ENCODE results near the gene ERP27.

The ERP27 gene

DNA sequence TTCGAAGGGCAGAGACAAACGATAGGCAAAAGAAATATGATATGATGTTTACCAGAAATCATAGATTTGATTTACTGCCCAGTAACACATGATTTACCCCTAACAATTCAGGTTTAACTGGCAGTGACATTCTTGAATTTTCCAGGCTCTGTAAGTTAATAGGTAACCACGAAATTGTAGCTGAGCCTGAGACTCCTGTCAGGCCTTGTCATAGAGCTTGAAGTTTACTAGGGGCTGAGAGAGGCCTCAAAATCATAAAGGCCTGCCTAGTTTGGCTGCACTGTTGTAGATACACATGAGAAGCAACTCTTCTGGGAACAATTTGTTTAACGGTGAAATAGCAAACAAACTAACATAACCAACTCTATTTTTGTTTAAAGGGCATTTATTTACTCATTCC is 3.3 kb downstream of the ERP27 start:
- DNase-seq (ENCODE audit: low spot score): no peak

DNA sequence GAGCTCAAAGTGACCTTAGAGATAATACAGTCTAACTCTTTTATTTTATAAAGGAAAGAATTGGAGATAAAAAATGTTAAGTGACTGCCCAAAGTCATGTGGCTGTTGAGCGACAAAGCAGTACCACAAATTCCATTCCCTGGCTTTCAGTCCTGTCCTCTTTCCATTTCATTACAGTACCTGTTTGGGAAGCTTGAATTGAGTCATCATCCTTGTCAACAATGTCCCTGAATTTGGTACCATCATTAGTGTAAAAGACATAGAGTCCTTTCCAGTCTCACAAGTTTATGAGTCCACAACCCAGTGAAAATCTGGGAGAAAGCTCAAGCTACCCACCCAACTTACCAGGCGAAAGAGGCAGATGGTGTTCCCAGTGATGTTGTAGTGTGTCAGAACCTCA is 3.8 kb downstream of the ERP27 start:
- no peak for DNase-seq (ENCODE audit: low spot score)

DNA sequence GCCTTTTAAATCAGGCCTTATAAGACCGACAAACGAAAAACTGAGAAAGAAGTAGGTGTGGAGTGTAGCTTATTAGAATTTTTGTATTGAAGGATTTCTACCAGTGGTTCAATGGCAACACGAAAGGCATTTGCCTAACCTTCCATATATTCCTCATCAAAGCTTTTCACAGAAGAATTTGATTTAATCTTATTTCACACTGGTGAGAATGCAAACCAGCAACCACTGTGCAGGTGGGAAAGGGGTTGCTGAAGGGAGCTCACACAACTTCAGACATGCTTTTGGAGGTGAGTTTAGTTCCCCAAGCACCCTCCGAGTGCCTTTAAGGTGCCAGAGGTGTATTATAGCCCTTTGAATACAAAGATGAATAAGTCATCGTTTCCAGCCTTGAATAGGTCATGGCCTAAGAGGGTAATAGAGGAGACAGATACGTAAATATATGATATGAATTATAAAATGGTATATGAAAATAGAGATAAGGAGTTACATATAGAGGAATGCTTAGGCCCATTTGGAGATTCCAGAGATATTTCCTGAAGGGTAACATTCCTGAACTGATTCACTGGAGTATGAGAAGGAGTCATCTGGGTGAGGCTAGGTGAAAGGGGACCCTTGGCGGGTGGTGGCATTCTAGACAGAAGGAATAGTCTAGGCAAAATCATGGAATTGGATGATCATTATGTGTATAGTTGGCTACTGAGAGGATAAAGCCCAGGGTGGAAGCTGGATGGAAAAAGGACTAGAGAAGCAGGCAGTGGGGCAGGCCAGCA is 6.4 kb downstream of the ERP27 start:
- no peak for DNase-seq (ENCODE audit: low spot score)

DNA sequence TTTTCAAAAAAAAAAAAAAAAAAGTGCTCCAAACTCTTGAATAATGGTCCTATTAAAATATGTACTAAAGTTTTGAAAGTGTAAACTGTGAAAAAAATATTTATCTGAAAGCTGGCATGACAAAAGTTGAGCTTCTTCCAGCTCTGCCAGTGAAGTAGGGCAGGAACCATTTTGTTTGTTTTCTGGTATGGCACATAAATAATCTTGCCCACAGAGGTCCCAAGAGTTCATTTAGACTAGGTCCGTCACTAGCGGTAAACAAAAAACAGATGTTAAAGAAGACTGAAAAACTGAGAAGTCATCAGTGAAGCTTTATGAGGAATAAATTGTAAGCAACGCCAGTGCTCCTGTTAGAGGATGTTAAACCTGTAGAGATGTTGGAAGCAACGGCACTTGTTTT is 7.0 kb downstream of the ERP27 start:
- DNase-seq (ENCODE audit: low spot score): no peak

DNA sequence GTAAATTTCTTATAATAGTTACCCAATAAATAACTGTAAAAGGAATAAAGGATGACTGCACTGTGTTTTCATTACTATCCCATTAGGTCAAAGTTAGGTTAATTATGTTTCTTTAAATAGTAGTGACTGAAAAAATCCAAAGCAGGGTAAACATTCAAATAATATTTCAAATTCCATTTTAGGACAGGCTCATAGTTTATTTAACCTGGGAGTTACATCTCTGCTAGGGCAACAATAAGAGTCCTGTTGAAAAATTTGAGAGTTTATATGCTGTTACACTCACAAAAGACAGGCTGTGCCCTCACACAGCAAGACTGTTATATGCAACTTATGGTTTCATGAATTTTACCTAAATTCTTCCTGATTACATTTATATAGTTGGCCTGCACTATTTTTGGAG is 8.0 kb downstream of the ERP27 start:
- DNase-seq (ENCODE audit: low spot score): no peak

DNA sequence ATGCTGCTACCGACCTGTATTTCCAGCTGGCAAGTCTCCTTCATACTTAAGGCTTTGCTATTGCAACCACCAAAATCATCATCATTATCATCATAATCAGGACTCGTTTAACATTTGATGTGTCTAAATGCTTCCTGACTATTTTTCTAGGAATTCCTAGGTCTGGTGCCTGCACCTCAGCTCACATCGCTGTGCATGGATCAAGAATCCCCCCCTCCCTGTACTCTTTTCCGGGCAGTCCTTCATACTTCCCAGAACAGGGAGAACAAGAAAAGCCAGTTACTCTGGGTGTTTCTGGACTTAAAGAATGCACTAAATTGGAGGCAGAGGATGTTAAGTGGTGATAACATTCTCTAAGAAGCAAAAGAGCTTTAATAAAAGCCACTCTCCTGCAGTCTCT is 9.4 kb downstream of the ERP27 start:
- DNase-seq (ENCODE audit: low spot score): no peak

DNA sequence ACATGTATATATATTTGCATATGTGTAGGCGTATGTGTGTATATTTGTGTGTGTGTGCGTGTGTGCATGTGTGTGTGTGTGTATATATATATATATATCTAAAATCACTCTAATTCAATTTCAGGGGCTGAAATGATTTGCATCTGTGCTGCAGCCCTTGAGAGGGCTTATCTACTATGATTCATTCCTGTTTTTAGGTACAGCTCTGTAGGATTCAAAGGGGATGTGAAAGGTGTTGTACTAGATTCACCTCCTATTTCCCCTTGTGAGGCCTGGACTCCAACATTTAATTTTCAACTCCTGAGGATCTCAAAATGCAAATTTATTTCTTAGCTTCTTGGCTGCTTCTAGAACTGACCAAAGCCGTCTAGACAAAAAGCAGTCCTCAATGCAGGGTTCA is 11.1 kb downstream of the ERP27 start:
- no peak for DNase-seq (ENCODE audit: low spot score)

DNA sequence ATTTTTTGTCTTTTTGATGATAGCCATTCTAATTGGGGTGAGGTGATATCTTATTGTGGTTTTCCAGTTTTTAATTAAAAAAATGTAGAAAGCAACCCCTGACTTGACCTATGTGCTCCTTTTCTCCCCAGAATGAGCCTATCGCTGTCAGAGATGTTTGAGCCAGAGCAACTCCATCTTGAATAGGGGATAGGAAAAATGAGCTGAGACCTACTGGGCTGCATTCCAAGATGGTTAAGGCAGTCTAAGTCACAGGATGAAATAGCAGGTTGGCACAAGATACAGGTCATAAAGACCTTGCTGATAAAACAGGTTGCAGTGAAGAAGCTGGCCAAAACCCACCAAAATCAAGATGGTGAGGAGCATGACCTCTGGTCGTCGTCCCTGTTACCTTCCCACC is 13.8 kb downstream of the ERP27 start:
- DNase-seq (ENCODE audit: low spot score): no peak

DNA sequence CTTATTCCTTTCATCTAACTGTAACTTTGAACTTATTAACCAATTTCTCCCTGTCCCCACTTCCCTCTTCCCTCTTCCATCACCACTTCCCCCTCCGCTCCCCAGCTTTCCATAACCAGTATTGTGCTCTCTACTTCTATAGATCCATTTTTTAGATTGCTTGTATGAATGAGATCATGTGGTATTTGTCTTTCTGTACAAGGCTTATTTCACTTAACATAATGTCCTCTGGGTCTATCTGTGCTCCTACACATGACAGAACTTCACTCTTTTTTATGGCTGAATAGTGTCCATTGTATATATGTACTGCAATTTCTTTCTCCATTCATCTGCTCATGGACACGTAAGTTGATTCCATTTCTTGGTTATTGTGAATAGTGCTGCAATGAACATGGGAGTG is 14.4 kb downstream of the ERP27 start:
- no peak for DNase-seq (ENCODE audit: low spot score)

DNA sequence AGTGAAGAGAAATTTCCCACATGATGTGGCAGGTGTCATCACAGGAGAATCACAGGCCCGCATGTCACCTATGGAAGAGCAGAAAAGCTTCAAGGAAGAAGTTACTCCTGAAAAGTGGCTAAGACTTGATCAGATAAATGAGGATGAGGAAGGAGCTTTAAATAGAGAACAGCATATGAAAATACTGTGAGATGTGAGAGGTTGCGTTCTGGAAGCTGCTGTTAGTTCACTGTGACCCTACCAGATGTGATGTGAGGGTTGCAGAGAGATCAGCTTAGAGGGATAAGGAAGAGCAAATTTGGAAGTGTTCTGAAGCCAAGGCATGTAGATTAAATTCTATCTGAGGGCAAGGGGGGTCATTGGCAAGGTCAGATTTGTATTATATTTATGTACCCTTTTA is 17.1 kb downstream of the ERP27 start:
- DNase-seq (ENCODE audit: low spot score): no peak

DNA sequence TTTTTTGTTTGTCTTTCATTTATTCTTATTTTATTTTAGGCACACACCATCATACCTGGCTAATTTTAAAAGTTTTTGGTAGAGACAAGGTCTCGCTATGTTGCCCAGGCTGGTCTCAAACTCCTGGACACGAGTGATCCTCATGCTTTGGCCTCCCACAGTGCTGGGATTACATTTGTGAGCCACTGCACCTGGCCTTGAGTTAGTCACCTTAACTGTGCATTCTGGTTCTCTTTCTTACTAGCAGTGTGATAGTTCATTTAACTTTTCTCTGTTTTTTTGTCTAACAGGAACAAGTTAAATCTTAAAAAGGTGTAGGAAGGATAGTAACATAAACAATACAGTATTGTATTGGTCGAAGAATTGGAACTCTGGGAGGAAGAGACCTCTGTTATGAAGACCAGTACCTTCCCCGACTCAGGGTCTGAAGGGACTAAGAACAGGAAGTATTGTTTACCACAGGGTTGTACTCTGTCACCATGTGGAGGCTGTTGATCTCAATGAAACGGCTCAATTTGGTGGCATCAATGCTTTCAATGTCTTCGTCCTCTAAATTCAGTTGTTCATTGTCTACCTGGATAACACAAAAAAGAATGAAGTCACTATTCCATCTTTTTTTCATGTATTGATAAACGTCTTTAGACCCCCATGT is 17.7 kb downstream of the ERP27 start:
- DNase-seq (ENCODE audit: low spot score): no peak

DNA sequence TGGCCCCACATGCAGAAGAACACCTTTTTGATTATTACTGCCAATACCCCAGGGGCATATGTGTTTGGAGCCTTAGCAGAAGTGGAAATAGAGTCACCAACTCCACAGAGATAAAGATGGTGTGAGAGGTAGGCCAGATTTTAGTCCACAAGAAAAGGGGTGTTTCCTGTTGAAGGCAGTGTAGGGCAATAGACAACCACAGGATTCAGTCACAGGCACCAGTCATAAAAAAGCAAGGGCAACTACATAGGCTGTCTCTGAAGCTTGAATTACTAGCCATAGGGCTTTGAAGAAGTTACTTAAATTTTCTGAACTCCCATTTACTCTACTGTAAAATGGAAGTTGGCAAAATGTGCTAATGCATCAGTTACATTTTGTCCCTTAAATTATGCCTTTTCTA is 18.9 kb downstream of the ERP27 start:
- DNase-seq (ENCODE audit: low spot score): no peak

DNA sequence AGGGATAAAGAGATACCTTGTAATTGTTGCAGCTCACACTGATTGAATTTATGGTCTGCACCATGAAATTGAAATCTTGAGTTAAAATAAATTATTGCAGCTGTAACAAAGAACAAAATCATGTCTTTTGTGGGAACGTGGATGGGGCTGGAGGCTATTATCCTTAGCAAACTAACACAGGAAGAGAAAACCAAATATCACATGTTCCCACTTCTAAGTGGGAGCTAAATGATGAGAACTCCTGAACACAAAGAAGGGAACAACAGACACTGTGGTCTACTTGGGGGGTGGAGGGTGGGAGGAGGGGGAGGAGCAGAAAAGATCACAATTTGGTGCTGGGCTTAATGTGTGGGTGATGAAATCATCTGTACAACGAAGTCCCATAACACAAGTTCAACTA is 22.6 kb downstream of the ERP27 start:
- DNase-seq (ENCODE audit: low spot score): no peak

DNA sequence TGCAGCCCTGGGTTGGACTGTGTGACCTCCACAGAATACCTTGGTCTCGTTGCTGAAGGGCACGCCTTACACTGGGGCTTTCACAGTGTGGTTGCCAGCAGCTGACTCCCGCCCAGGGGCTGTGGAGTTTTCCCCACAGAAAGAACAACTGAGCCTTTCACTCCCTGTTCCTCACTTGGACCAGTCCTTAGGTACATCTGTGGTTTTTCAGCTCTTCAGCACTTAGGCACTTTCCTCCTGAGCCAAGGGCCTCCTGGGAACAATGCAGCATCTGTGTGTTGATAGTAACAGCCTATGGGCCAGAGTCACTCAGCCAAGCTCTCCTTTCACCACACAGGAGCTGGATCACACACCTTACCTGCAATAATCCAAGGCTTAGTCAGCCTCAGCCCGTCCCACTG is 25.0 kb downstream of the ERP27 start:
- no peak for DNase-seq (ENCODE audit: low spot score)

DNA sequence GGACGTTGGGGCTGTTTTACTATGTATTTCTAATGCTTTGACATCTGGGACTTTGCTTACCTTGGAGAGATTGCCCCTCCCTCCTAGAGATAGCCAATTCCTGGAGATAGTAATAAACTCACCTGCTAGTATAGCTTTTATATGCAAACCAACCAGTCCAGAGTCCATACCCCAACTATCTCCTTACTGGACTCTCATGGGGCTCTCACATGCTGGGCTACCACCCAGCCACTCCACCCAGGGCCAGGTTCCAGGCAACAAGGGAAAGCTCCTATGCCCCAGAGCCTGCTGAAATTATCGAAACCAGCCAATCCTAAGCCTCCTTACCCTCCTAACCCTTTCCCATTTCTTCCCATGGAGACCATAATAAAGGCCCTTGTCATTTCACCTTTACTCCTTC is 27.2 kb downstream of the ERP27 start:
- DNase-seq (ENCODE audit: low spot score): no peak

DNA sequence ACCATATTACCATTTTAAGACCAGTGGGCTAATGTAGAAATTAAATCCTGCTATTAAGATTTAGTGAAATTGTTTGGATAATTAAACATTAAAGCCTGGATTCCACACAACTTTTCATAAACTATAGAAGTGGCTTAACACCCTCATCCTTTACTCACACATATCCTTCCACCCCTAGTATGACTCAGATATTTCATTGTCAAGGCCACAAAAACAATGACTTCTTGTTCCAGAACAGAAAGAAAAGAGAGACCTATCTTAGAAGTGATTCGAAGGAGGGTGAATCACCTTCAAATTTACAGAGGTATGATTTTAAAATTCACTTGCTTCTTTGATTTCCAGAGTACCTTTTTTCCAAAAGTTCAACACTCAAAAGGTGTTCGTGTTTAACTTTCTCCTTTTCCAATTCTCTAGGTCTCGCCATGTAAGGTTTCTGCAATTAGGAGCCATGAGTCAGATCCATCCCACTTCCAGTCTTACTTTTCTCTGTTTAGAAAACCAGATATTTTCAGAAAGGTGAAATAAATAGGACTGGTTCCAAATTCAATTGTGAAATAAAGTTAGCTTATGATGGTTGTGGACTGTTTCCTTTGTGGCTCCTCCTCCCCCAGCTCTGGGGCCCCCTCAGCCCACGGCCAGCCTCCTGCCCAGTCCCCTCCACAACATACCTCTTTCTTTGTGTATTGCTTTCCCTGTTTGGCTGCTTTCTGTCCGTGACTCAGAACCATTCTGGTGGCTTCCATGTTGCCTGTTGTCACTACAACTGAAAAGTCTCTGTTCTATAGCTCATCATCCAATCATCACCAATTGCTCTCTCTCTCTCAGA is 28.0 kb downstream of the ERP27 start:
- no peak for DNase-seq (ENCODE audit: low spot score)

DNA sequence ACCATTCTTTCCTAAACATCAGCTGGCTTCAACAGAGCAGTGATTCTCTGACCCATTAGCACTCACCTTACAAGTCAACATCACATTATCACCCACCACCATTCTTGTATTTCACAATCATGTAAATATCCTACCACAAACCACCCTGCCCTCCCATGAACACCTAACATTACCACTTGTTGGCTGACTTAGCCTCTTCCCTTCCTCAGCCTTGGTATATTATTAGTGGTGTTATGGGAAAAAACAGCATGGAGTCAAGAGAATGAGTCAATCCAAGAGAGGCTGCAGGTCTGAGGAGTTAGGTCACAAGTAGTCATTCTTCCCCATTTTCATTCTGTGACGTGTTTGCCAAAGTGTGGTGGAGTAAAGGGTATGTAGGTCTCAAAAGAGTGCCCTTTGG is 30.4 kb downstream of the ERP27 start:
- no peak for DNase-seq (ENCODE audit: low spot score)

DNA sequence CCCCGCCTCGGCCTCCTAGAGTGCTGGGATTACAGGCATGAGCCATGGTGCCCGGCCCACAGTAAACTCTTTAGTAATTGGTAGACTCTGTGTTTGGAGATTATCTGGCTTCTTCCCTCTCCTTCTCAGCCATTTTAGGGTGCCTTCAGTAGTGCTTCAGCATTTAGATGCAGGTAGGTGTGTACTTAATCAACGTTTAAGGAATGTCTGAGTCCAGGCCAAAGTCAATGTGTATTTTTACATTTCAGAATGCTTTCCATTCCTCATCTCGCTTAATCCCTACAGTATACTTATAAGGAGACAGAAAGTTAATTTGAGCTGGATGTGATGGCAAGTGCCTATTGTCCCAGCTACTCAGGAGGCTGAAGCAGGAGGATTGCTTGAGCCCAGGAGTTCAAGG is 32.2 kb downstream of the ERP27 start:
- DNase-seq (ENCODE audit: low spot score): no peak

DNA sequence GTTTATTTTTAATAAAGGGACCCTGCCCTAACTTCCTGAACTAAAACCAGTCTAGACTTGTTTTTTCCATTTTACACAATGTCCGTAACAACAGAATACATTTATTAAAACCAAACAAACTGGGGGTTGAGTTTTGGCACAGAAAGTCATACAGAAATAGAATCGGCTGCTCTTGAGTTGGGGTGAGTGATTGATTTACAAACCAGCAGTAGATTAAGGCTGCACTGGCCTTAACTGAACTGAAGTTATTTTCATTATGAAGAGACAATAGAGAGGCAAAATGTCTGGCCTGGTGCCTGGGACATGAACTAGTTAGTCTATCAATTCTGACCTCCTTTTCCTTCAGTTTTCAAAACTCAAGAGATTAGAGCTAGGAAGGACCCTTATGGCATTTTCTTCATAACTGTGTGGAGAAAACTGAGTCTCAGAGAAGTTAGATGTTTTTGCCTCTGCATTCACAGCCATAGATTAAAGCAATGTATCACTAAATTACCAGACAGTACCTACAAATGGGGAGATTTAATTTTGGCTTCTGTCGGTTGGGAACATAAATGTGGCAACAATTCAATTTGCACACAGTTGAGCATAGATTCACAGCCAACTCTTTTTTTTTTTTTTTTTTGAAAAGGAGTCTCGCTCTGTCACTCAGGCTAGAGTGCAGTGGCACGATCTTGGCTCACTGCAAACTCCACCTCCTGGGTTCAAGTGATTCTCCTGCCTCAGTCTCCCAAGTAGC is 32.9 kb downstream of the ERP27 start:
- DNase-seq (ENCODE audit: low spot score): no peak

DNA sequence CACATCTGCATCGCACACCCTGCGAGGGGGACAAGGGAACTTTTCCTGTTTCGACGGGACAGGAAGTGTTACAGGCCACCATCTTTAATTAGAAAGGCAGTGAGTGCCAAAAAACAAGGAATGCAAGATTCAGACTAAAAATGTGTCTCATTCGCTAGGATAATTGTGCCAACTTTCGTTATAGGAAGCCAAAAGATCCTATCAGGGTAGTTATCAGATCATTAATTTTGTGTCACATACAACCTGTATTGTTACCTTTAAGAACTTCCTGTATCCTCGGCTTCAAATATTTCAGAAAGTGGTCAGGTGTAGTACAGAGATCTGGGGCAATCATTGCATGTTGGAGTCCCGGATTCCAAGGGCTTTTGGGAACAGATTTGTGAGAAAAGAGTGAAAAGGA is 33.5 kb downstream of the ERP27 start:
- no peak for DNase-seq (ENCODE audit: low spot score)

DNA sequence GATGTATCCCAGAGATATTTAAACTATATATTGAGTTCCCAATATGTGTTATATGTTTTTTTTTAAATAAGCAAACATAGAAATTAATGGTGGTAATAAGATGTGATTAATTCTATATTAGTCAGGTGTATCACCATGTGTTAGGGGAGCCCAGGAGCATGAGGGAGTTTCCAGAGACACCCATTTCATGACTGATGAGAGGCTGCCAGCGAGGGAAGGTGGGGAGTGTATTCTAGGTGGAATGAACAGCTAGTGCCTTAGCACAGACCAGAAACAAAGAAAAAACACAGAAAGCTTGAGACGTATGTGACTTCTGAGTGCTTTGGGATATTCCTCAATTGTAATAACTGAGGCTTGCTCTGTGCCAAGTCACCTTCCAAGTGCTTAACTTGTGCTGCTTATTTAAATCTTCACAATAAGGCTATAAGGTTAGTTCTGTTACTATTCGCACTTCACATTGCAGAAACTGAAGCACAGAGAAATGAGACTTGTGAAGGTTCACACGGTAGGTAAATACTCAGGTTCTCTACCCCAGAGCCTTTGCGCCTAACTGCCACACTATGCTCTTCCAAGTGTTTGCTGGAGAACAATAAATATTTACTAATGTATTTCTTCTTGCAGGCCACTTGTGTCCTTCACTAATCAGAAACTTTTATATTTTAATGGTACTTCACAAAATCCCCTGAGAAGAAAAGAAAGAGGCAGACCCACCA is 34.8 kb downstream of the ERP27 start:
- DNase-seq (ENCODE audit: low spot score): no peak

DNA sequence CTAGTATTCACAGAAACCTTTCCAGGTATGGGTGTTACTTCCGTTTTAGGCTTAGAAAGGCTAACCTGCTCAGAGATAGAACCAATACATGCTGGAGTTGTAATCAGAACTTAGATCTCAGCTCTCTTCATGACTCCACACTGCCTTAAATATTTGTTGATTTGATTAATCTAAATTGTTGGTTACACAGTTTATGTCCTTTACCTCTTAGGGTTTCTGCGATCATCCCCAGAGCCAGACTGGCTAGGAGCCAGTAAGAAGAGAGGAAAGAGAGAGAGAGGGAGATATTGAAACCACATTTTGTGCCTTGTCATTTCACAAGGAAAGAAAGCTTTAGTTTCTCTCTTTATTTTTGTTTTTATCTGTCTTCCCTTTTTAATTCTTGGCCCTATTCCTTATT is 35.9 kb downstream of the ERP27 start:
- DNase-seq (ENCODE audit: low spot score): no peak

Measured in Ammon's horn (tissue), 1 donor.